Astrocyte (in vitro differentiated cells and primary cell): ENCODE results near the gene CLCN5. TPM values are rescaled to one million over a fixed set of nuclear protein-coding genes. Genes with fewer than 3 reads are reported as not detected.

ENCODE experiments used
- DNase-seq: peaks from one replicate; pipeline ENCODE4 v3.0.0-alpha.2; 2010; ENCODE audit warnings: low read depth
- FAIRE-seq: peaks from 2 replicates; lab custom pipeline; 2011; peaks lifted over from hg19 to GRCh38; lab: Jason Lieb, UNC
- H2AFZ ChIP-seq: 2 replicates; pipeline ENCODE4 v1.6.0; 2012; ENCODE audit warnings: low read depth, low read length, inconsistent platforms
- H3K27ac ChIP-seq: 2 replicates; pipeline ENCODE4 v1.5.1; 2011; ENCODE audit warnings: low read depth, low read length, inconsistent platforms
- H3K27me3 ChIP-seq: 2 replicates; pipeline ENCODE4 v1.6.0; 2011; ENCODE audit warnings: low read length, inconsistent platforms; ENCODE audit not compliant: insufficient read depth
- H3K36me3 ChIP-seq: 2 replicates; pipeline ENCODE4 v1.5.1; 2011; ENCODE audit warnings: low read length, inconsistent platforms; ENCODE audit not compliant: insufficient read depth
- H3K4me1 ChIP-seq: 2 replicates; pipeline ENCODE4 v1.5.1; 2011; ENCODE audit warnings: low read length, inconsistent platforms; ENCODE audit not compliant: insufficient read depth
- H3K4me2 ChIP-seq: 2 replicates; pipeline ENCODE4 v1.6.0; 2012; ENCODE audit warnings: low read length, inconsistent platforms
- H3K4me3 ChIP-seq: 2 replicates; pipeline ENCODE4 v1.5.1; 2011; ENCODE audit warnings: low read depth, mild to moderate bottlenecking, low read length, inconsistent platforms; ENCODE audit not compliant: insufficient read depth
- H3K79me2 ChIP-seq: 2 replicates; pipeline ENCODE4 v1.6.0; 2012; ENCODE audit warnings: mild to moderate bottlenecking, low read length, inconsistent platforms; ENCODE audit not compliant: insufficient read depth
- H3K9ac ChIP-seq: 2 replicates; pipeline ENCODE4 v1.6.0; 2012; ENCODE audit warnings: mild to moderate bottlenecking, low read length, inconsistent platforms
- H3K9me3 ChIP-seq: 2 replicates; pipeline ENCODE4 v1.5.1; 2012; ENCODE audit warnings: low read depth, mild to moderate bottlenecking, low read length, inconsistent platforms; ENCODE audit not compliant: insufficient read depth
- H4K20me1 ChIP-seq: 2 replicates; pipeline ENCODE4 v1.6.0; 2012; ENCODE audit warnings: low read length, inconsistent platforms; ENCODE audit not compliant: insufficient read depth
- H3K27ac Mint-ChIP-seq: one replicate; pipeline ENCODE4 v1.8.0; 2021; ENCODE audit warnings: mild to moderate bottlenecking, mixed read lengths; ENCODE audit not compliant: unreplicated experiment
- H3K27me3 Mint-ChIP-seq: one replicate; pipeline ENCODE4 v1.8.0; 2021; ENCODE audit warnings: low read depth, mixed read lengths; ENCODE audit not compliant: unreplicated experiment
- H3K36me3 Mint-ChIP-seq: one replicate; pipeline ENCODE4 v1.8.0; 2021; ENCODE audit warnings: low read depth, mixed read lengths; ENCODE audit not compliant: unreplicated experiment
- H3K4me1 Mint-ChIP-seq: one replicate; pipeline ENCODE4 v1.8.0; 2021; ENCODE audit warnings: low read depth, mixed read lengths; ENCODE audit not compliant: unreplicated experiment
- H3K4me3 Mint-ChIP-seq: one replicate; pipeline ENCODE4 v1.8.0; 2021; ENCODE audit warnings: mild to moderate bottlenecking, moderate library complexity, mixed read lengths; ENCODE audit not compliant: unreplicated experiment
- H3K9me3 Mint-ChIP-seq: one replicate; pipeline ENCODE4 v1.8.0; 2021; ENCODE audit warnings: mild to moderate bottlenecking, mixed read lengths; ENCODE audit not compliant: unreplicated experiment
- CTCF ChIP-seq: IDR thresholded peaks from 2 replicates; pipeline ENCODE4 v1.5.1; 2011; ENCODE audit warnings: low read depth, mild to moderate bottlenecking, inconsistent platforms, low read length, moderate library complexity; ENCODE audit not compliant: insufficient read depth
- EZH2 ChIP-seq: IDR thresholded peaks from 2 replicates; pipeline ENCODE4 v1.6.1; 2012; ENCODE audit warnings: mild to moderate bottlenecking, low read length, inconsistent platforms; ENCODE audit not compliant: insufficient read depth
- total RNA-seq: library from RNA; stranded (reverse); gene quantifications from 2 replicates; pipeline ENCODE4 v1.2.1, GENCODE V29; 2021

The CLCN5 gene
- total RNA-seq, 1 donor from 2014 or later: 16.7 TPM

- TF ChIP-seq EZH2 (no peak), CTCF (no peak)
- H3K9me3 ChIP-seq: no peaks in the 10 kb centered on the region
- peaks cover 6% of the 10 kb centered on the region for H3K4me1 Mint-ChIP-seq
- no peak for DNase-seq
- no peaks in the 10 kb centered on the region for H3K27me3 ChIP-seq
- no peaks in the 10 kb centered on the region for H3K79me2 ChIP-seq
- H3K36me3 Mint-ChIP-seq: no peaks in the 10 kb centered on the region
- no peak overlapping the region for H3K4me3 Mint-ChIP-seq
- no peak overlapping the region for H3K27ac Mint-ChIP-seq
- H2AFZ ChIP-seq: no peak overlapping the region
- H3K4me1 ChIP-seq: no peaks in the 10 kb centered on the region
- no peaks in the 10 kb centered on the region for H3K27me3 Mint-ChIP-seq
- no peak overlapping the region for H3K4me3 ChIP-seq
- no peaks in the 10 kb centered on the region for H3K9me3 Mint-ChIP-seq
- H3K27ac ChIP-seq: no peak overlapping the region
- no peak for FAIRE-seq
- H4K20me1 ChIP-seq: no peaks in the 10 kb centered on the region
- H3K36me3 ChIP-seq: no peaks in the 10 kb centered on the region
- no peak overlapping the region for H3K4me2 ChIP-seq
- no peak overlapping the region for H3K9ac ChIP-seq
Observed at GRCh38 chrX:50035126-50035525, 112.7 kb downstream of the CLCN5 start.

GRCh38 chrX:50036426-50036825 lies 114.0 kb downstream of the CLCN5 start:
- Histone ChIP-seq H3K4me3 (no peak overlapping the region), H3K36me3 (no peaks in the 10 kb centered on the region), H4K20me1 (no peaks in the 10 kb centered on the region), H3K27me3 (no peaks in the 10 kb centered on the region), H3K27ac (no peak overlapping the region), H3K4me2 (no peak overlapping the region), H3K4me1 (no peaks in the 10 kb centered on the region), H3K9me3 (no peaks in the 10 kb centered on the region), H3K9ac (no peak overlapping the region), H2AFZ (no peak overlapping the region), H3K79me2 (no peaks in the 10 kb centered on the region)
- H3K27me3 Mint-ChIP-seq: no peaks in the 10 kb centered on the region
- H3K36me3 Mint-ChIP-seq: no peaks in the 10 kb centered on the region
- peak; percentile 2 for DNase-seq
- no peaks in the 10 kb centered on the region for H3K9me3 Mint-ChIP-seq
- no peak for TF ChIP-seq EZH2
- TF ChIP-seq CTCF: no peak
- H3K27ac Mint-ChIP-seq: no peak overlapping the region
- H3K4me1 Mint-ChIP-seq: peaks cover 6% of the 10 kb centered on the region
- FAIRE-seq: peak; percentile 96
- H3K4me3 Mint-ChIP-seq: no peak overlapping the region

DNA sequence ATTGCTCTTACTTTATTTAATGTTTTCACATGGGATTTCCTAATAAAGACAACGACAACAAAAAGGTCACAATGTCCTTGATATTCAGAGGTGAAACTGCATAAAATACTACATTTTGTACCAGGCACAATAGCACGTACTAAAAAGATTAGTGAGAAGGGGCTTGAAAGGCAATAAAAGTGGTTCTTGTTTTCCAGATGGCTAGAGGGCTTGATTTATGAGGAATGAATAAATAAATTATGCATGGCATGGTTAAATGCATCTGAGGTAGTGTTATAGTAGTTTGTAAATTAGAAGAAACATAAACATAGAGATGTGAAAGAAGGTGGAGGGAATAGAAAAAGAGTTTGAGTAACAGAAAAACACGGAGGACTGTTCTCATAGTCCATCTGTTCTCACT lies 123.4 kb downstream of the CLCN5 start:
- Mint-ChIP-seq H3K4me1 (peaks cover 7% of the 10 kb centered on the region), H3K36me3 (peaks cover 2% of the 10 kb centered on the region), H3K4me3 (no peak overlapping the region), H3K27me3 (no peaks in the 10 kb centered on the region), H3K9me3 (no peaks in the 10 kb centered on the region), H3K27ac (no peak overlapping the region)
- TF ChIP-seq CTCF (no peak), EZH2 (no peak)
- H3K9ac ChIP-seq: no peak overlapping the region
- no peak overlapping the region for H3K27ac ChIP-seq
- H3K9me3 ChIP-seq: no peaks in the 10 kb centered on the region
- no peak for DNase-seq
- no peaks in the 10 kb centered on the region for H3K79me2 ChIP-seq
- H3K27me3 ChIP-seq: no peaks in the 10 kb centered on the region
- H2AFZ ChIP-seq: no peak overlapping the region
- H4K20me1 ChIP-seq: no peaks in the 10 kb centered on the region
- no peaks in the 10 kb centered on the region for H3K4me1 ChIP-seq
- no peak overlapping the region for H3K4me2 ChIP-seq
- no peaks in the 10 kb centered on the region for H3K36me3 ChIP-seq
- peak; percentile 99 for FAIRE-seq
- H3K4me3 ChIP-seq: no peak overlapping the region
